Uterus (tissue), 4 donors: ENCODE measurements around the gene CACNA1C. TPM values are rescaled to one million over a fixed set of nuclear protein-coding genes. Genes with fewer than 3 reads are reported as not detected.

Source experiments
- DNase-seq, 2 donors: peaks; one replicate each; pipeline ENCODE4 v3.0.0-alpha.2; 2019 to 2020
- H3K27ac ChIP-seq, 2 donors: fragments of 200-600 bp; sonication (generic); 1 replicate in 1 of 2; 2 replicates in 1 of 2; pipeline ENCODE4 v1.5.1; 2016 to 2018
- H3K27me3 ChIP-seq, 2 donors: fragments of 200-600 bp; sonication (generic); one replicate each; pipeline ENCODE4 v1.5.1; 2018 to 2019; ENCODE audit warnings: control low read depth in 1 of 2
- H3K36me3 ChIP-seq, 2 donors: fragments of 200-600 bp; sonication (generic); one replicate each; pipeline ENCODE4 v1.5.1; 2019; ENCODE audit warnings: control low read depth in 1 of 2
- H3K4me1 ChIP-seq, 2 donors: fragments of 200-600 bp; sonication (generic); one replicate each; pipeline ENCODE4 v1.5.1; 2018 to 2019; ENCODE audit warnings: control low read depth in 1 of 2
- H3K4me3 ChIP-seq, 2 donors: fragments of 200-600 bp; sonication (generic); 1 replicate in 1 of 2; 2 replicates in 1 of 2; pipeline ENCODE4 v1.5.1; 2018 to 2019; ENCODE audit warnings: mild to moderate bottlenecking in 1 of 2
- H3K9me3 ChIP-seq, 2 donors: fragments of 200-600 bp; sonication (generic); one replicate each; pipeline ENCODE4 v1.5.1; 2019; ENCODE audit warnings: control low read depth in 1 of 2
- CTCF ChIP-seq, 4 experiments: fragments of 200-600 bp in 2 of 4; fragments of 450-650 bp in 2 of 4; sonication (generic) in 2 of 4; IDR thresholded peaks; one replicate each; pipeline ENCODE4 v1.5.1; 2016 to 2019; ENCODE audit warnings: antibody characterized with exemption in 4 of 4, mild to moderate bottlenecking in 2 of 4, moderate library complexity in 1 of 4
- POLR2A ChIP-seq, 2 donors: fragments of 450-650 bp; IDR thresholded peaks; one replicate each; pipeline ENCODE4 v1.6.1; 2016; ENCODE audit warnings: antibody characterized with exemption in 2 of 2, mild to moderate bottlenecking in 1 of 2, moderate library complexity in 1 of 2
- intact Hi-C: fragments of 100-400 bp; cut with DNase I; formaldehyde crosslinking; loops from one replicate; pipeline ENCODE4 v1.15.1; 2023; ENCODE audit warnings: low total_unique reads
- total RNA-seq, 4 donors: library from RNA; depleted of rRNA in 3 of 4; stranded (reverse); fragments of >200 nt in 3 of 4; gene quantifications; one replicate each; pipeline versions ENCODE4 v1.1.0 to v1.2.4, GENCODE V29; 2014 to 2023
- donor health status: DM: yes; HTN: yes; CAD: no.

Gene CACNA1C
- total RNA-seq, 4 donors from 2014 or later, result 15.9 to 121 (median 32.1) TPM

DNA sequence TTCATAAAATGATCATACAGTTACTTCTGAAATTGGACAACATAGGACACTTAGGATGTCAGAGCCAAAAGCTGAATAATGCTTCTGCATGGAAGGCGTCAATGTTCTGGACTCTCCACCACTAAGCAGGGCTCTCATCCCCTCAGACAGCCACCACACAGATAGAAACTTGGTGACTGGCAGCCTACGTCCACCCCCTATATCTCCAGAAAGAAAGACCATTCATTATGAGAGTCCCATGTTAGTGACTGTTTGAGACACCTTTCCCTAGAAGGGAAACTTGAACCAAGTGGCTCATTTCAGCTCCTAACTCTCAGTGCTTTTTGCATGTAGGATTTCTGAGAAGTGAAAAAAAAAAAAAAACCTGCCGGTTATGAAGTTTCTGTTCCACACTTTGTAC, 491.0 kb downstream of the CACNA1C start:
- TF ChIP-seq POLR2A (IDR thresholded peaks at IDR 0.05) (no peak), CTCF (IDR thresholded peaks at IDR 0.05) (no peak)
- no peak for DNase-seq
- H3K27ac ChIP-seq, result no peak overlapping the region
- no peak overlapping the region for H3K4me3 ChIP-seq
- no peaks in the 10 kb centered on the region for H3K36me3 ChIP-seq
- no peaks in the 10 kb centered on the region for H3K4me1 ChIP-seq
- intact Hi-C loops, result no loop called here
- no peaks in the 10 kb centered on the region for H3K27me3 ChIP-seq
- no peaks in the 10 kb centered on the region for H3K9me3 ChIP-seq

- no peaks in the 10 kb centered on the region for H3K9me3 ChIP-seq
- H3K36me3 ChIP-seq, result no peaks in the 10 kb centered on the region
- H3K4me3 ChIP-seq, result no peak overlapping the region
- H3K27ac ChIP-seq, result no peak overlapping the region
- H3K27me3 ChIP-seq, result no peaks in the 10 kb centered on the region
- no peak for TF ChIP-seq CTCF (IDR thresholded peaks at IDR 0.05)
- no peak for TF ChIP-seq POLR2A (IDR thresholded peaks at IDR 0.05)
- no peak for DNase-seq
- H3K4me1 ChIP-seq, result no peaks in the 10 kb centered on the region
- intact Hi-C loops, result no loop called here
Measured at GRCh38 chr12:2544230-2544629, 491.4 kb downstream of the CACNA1C start.

GRCh38 chr12:2547273-2548044, 494.7 kb downstream of the CACNA1C start:
- no peak for DNase-seq
- TF ChIP-seq CTCF (IDR thresholded peaks at IDR 0.05) (no peak), POLR2A (IDR thresholded peaks at IDR 0.05) (no peak)
- no peaks in the 10 kb centered on the region for H3K4me1 ChIP-seq
- no peak overlapping the region for H3K27ac ChIP-seq
- H3K36me3 ChIP-seq, result no peaks in the 10 kb centered on the region
- H3K27me3 ChIP-seq, result no peaks in the 10 kb centered on the region
- no peaks in the 10 kb centered on the region for H3K9me3 ChIP-seq
- intact Hi-C loops, result no loop called here
- H3K4me3 ChIP-seq, result no peak overlapping the region

- DNase-seq, result no peak
- Histone ChIP-seq H3K27me3 (no peaks in the 10 kb centered on the region), H3K4me1 (no peaks in the 10 kb centered on the region), H3K36me3 (no peaks in the 10 kb centered on the region), H3K9me3 (no peaks in the 10 kb centered on the region), H3K27ac (no peak overlapping the region), H3K4me3 (no peak overlapping the region)
- intact Hi-C loops, result no loop called here
- no peak for TF ChIP-seq CTCF (IDR thresholded peaks at IDR 0.05)
- TF ChIP-seq POLR2A (IDR thresholded peaks at IDR 0.05), result no peak
Measured at GRCh38 chr12:2548081-2548480, 495.3 kb downstream of the CACNA1C start.

DNA sequence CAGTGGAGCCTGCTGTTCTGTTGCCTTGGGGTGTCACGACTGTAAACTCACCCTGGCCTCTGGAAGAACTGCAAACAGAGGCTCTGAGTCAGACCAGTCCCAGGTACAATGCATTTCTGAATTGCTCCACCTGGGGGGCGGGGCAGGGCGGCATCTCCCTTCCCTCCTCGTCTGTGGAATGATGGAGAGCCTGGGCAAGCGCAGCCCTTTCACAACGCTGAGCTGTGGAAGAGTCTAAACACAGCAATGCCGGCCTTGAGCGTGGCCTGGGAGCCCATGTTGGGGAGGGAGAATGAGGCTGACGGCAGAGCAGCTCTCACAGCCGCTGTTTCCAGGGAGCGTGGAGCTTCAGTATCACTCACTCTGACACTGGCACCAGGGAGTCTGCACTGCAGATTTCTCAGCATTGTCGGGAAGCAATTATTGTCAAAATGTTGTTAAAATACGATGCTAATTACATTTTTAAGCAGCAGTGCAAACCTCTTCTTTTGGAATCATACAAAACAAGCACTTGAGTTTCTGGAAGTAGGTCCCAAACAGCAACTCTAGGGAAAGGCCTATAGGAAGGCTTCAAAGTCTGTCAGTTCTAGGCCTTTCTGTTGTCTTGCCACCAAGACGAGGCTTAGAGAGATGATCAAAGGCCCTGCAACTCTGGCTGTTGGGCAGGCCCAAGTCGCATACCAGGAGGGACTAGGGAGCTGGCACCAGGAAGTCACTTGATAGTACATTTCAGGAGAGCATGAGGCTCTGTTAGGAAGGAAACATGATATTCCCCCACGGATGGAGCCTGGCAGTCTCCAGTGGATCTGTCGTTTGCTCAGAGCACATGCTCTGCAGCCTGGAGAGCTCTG, 498.0 kb downstream of the CACNA1C start:
- TF ChIP-seq CTCF (IDR thresholded peaks at IDR 0.05) (no peak), POLR2A (IDR thresholded peaks at IDR 0.05) (no peak)
- no peaks in the 10 kb centered on the region for H3K27me3 ChIP-seq
- no peaks in the 10 kb centered on the region for H3K9me3 ChIP-seq
- no peaks in the 10 kb centered on the region for H3K4me1 ChIP-seq
- intact Hi-C loops, result no loop called here
- H3K4me3 ChIP-seq, result no peak overlapping the region
- H3K36me3 ChIP-seq, result no peaks in the 10 kb centered on the region
- no peak overlapping the region for H3K27ac ChIP-seq
- no peak for DNase-seq
